ENCODE data around the gene NCK2. TPM values are rescaled to one million over a fixed set of nuclear protein-coding genes. Genes with fewer than 3 reads are reported as not detected.

NCK2 gene
- total RNA-seq, 1 donor from 2014 or later = 33.2 TPM

DNA sequence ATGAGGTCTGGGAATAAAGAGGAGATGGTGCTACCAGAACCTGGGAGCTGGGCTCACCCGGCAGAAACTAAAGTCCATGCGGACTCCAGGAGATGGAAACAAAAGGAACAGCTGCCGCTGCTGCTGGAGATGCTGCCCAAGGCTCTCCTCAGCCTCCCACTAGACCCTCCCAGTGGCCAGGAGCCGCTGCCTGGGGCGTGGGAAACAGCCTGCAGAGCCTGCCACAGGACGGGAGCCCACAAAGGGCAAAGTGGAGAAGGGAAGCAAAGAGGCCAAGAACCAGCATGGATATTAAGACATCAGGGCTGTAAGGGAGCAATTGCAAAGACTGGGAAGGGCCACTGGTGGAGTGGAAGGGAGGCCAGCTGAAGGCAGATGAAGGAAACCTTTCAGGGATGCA lies 179.6 kb downstream of the NCK2 start:
- intact Hi-C loops (cut with DNase I) = no loop called here
- DNase-seq (ENCODE audit: low spot score) = no peak

DNA sequence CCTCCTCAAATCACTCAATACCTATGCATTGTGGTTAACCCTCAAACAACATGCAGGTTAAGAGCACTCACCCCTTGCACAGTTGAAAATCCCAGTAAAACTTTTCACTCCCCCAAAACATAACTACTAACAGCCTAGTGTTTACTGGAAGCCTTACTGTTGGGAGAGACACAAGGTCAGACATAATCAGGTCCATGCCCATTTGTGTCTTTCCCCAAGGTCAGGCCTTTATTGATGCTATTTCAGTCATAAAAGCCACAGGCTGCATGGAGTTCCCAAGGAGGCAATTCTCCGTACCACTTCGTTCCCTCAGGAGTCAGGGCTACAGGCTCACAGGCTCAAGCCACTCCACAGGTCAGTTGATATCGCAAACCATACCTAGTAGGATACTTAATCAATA lies 180.2 kb downstream of the NCK2 start:
- no peak for DNase-seq (ENCODE audit: low spot score)
- intact Hi-C loops (cut with DNase I) = no loop called here

DNA sequence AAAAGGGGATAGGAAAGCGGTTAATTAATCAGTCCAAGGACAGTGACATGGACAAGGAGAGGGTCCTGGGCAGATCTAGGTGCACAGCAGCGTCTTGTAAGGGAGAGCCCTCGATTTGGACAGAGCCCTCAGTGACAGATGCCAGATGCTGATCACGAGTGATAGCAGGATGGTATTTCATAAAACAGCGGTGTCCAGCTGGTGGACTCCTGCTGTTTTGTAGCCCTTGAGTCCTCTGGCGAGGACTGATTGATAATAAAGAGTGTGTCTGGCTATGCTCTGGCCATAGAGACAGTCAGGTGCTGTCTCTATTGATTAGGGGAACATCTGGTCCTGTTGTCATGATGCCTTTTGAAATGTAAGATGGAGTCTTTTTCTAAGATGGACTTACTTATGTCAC lies 180.7 kb downstream of the NCK2 start:
- DNase-seq (ENCODE audit: low spot score) = no peak
- intact Hi-C loops (cut with DNase I) = no loop called here

- DNase-seq (ENCODE audit: low spot score) = no peak
- intact Hi-C loops (cut with DNase I) = no loop called here
These were observed 182.4 kb downstream of the NCK2 start for GRCh38 chr2:105926960-105927678.

DNA sequence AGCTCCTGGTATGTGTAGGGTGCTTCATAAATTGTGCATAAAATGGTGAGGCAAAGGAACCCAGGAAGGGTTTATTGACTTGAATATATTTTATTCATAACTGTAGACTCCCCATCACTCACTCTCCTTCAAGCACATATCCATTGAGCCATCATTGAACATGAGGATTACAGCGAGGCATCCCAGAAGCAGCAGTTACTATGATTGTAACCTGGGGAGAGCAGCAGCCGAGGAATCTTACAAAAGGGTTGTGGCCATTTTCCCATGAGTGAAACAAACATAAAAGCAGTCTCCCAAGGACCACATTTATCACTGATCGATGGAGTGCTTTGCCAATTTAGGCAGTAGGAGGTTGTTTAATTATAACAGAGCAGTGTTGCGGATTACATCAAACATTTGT lies 183.4 kb downstream of the NCK2 start:
- intact Hi-C loops (cut with DNase I) = no loop called here
- no peak for DNase-seq (ENCODE audit: low spot score)

- no peak for DNase-seq (ENCODE audit: low spot score)
- intact Hi-C loops (cut with DNase I) = no loop called here
These were observed 183.9 kb downstream of the NCK2 start for GRCh38 chr2:105928563-105928962.

DNA sequence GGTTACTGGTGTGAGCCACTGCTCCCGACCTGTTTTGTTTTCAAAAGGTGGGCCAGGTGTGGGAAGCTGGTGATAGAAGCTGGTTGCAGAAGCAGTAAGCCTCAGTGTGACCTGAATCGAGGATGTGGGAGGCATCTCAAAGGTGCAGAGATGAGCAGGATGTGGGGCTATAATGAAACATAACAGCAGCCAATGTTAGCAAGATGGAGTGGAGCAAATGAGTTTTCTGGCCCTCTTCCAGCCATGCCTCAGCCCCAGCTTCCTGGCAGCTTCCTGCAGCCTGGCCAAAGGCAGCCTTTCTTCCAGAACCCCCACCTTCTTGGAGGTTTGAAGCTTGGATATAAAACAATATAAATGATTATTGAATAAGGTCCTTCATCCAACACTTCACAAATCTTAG lies 184.8 kb downstream of the NCK2 start:
- intact Hi-C loops (cut with DNase I) = no loop called here
- DNase-seq (ENCODE audit: low spot score) = no peak

GRCh38 chr2:105932582-105932981 lies 187.9 kb downstream of the NCK2 start:
- intact Hi-C loops (cut with DNase I) = no loop called here
- no peak for DNase-seq (ENCODE audit: low spot score)

DNA sequence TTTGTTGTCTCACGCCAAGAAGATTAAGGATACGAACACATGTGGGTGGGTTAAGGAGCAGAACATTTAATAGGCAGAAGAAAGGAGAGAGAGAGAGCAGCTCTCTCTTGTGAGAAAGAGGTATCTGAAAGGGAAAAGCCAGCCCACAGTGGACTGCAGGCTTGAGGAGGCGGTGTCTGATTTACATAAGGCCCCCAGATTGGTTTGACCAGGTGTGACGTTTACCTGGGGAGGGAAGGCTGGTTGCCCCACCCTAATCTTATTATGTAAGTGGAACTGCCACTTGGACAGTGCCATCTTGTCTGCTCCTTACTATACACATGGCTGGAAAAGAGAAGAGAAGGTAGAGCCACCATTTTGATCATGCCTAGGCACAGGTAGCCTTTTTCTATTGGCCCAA lies 189.2 kb downstream of the NCK2 start:
- no peak for DNase-seq (ENCODE audit: low spot score)
- intact Hi-C loops (cut with DNase I) = no loop called here

- intact Hi-C loops (cut with DNase I) = no loop called here
- DNase-seq (ENCODE audit: low spot score) = no peak
These were observed 189.8 kb downstream of the NCK2 start for GRCh38 chr2:105934467-105934866.

- DNase-seq (ENCODE audit: low spot score) = no peak
- intact Hi-C loops (cut with DNase I) = no loop called here
These were observed 190.4 kb downstream of the NCK2 start for GRCh38 chr2:105935063-105935462.

DNA sequence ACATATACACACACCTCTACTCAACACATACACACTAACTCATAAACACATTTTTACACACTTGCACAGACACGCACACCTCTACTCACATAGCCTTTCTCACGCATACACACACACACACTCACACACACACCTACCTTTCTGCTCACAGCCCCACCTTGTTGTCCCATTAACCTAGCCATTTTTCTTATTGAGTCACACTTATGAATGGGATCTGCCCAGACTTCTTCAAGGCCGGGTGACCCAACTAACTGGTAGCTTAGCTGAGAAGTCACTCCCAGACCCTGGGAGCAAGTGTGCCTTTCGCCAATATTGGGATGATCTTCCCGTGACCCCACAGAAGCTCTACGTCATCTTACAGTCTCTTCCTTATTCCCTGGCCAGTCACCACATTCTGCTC lies 192.2 kb downstream of the NCK2 start:
- intact Hi-C loops (cut with DNase I) = no loop called here
- DNase-seq (ENCODE audit: low spot score) = no peak

DNA sequence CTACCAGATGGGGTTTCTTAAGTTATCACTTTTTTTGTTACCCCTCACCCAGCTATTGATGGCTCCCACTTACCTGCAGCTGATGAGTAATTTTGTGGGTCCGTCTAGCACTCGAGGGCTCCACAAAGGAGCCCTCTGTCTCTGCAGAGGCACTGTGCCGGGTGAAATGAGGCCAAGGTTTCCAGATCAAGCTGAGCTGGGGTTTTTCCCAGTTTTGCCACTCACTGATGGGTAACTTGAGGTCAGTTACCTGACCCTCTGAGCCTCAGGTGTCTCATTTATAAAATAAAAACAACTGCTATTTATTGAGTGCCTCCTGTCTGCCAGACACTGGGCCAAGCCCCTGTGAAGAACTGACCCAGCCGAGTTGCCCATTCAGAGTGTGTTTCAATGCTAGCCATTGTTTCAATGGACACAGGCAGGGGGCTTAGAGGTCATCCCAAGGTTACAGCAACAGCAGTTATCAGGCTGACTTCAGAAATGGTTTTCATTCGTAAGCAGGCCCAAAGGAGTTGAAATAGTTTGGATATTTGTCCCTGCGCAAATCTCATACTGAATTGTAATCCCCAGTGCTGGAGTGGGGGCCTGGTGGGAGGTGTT lies 192.9 kb downstream of the NCK2 start:
- no peak for DNase-seq (ENCODE audit: low spot score)
- intact Hi-C loops (cut with DNase I) = no loop called here
